ENCODE measurements around the gene B4GALNT4.

Gene B4GALNT4

GRCh38 chr11:379205-380094 is 10.2 kb downstream of the B4GALNT4 start:
- POLR2A ChIA-PET: no interaction called here
- CTCF ChIA-PET: no interaction called here
- no peak for TF ChIP-seq FOXM1 (IDR thresholded peaks at IDR 0.05; ENCODE audit: borderline replicate concordance)
- no peak for TF ChIP-seq SUZ12 (IDR thresholded peaks at IDR 0.05)
- no peak for TF ChIP-seq LEF1 (IDR thresholded peaks at IDR 0.05; ENCODE audit: borderline replicate concordance)
- no peak for TF ChIP-seq FOXA1 (IDR thresholded peaks at IDR 0.05)
- TF ChIP-seq HDGF (IDR thresholded peaks at IDR 0.05; ENCODE audit: borderline replicate concordance): no peak
- TF ChIP-seq ELF4 (IDR thresholded peaks at IDR 0.05): no peak
- TF ChIP-seq L3MBTL2 (conservative IDR thresholded peaks at IDR 0.05): no peak
- TF ChIP-seq SP1 (IDR thresholded peaks at IDR 0.05): no peak
- no peak for TF ChIP-seq ARNT (IDR thresholded peaks at IDR 0.05)
- no peak for TF ChIP-seq CTBP1 (IDR thresholded peaks at IDR 0.05; ENCODE audit: borderline replicate concordance)
- no peak for TF ChIP-seq ZNF384 (IDR thresholded peaks at IDR 0.05)
- TF ChIP-seq NFRKB (IDR thresholded peaks at IDR 0.05): no peak
- DNase-seq (ENCODE audit: extremely low spot score): no peak

- TF ChIP-seq ARNT (IDR thresholded peaks at IDR 0.05): no peak
- TF ChIP-seq SP1 (IDR thresholded peaks at IDR 0.05): no peak
- TF ChIP-seq NFRKB (IDR thresholded peaks at IDR 0.05): no peak
- no peak for TF ChIP-seq ZNF384 (IDR thresholded peaks at IDR 0.05)
- DNase-seq (ENCODE audit: extremely low spot score): no peak
- ChIA-PET CTCF (no interaction called here), POLR2A (no interaction called here)
Observed at GRCh38 chr11:380095-380480, 10.8 kb downstream of the B4GALNT4 start.

- CTCF ChIA-PET: no interaction called here
- DNase-seq (ENCODE audit: extremely low spot score): no peak
- TF ChIP-seq SP1 (IDR thresholded peaks at IDR 0.05): no peak
- no peak for TF ChIP-seq NFRKB (IDR thresholded peaks at IDR 0.05)
- TF ChIP-seq ELF4 (IDR thresholded peaks at IDR 0.05): no peak
- TF ChIP-seq CTBP1 (IDR thresholded peaks at IDR 0.05; ENCODE audit: borderline replicate concordance): no peak
- POLR2A ChIA-PET: no interaction called here
Observed at GRCh38 chr11:380491-380890, 11.2 kb downstream of the B4GALNT4 start.

- no peak for DNase-seq (ENCODE audit: extremely low spot score)
- ChIA-PET POLR2A (no interaction called here), CTCF (no interaction called here)
- TF ChIP-seq HDGF (IDR thresholded peaks at IDR 0.05; ENCODE audit: borderline replicate concordance): no peak
- no peak for TF ChIP-seq TARDBP (IDR thresholded peaks at IDR 0.05)
- no peak for TF ChIP-seq FOXA1 (IDR thresholded peaks at IDR 0.05)
- TF ChIP-seq ELF4 (IDR thresholded peaks at IDR 0.05): no peak
- no peak for TF ChIP-seq FOXK2 (IDR thresholded peaks at IDR 0.05)
- no peak for TF ChIP-seq SP1 (IDR thresholded peaks at IDR 0.05)
- TF ChIP-seq LEF1 (IDR thresholded peaks at IDR 0.05; ENCODE audit: borderline replicate concordance): no peak
- TF ChIP-seq ZNF384 (IDR thresholded peaks at IDR 0.05): no peak
- no peak for TF ChIP-seq CTBP1 (IDR thresholded peaks at IDR 0.05; ENCODE audit: borderline replicate concordance)
- TF ChIP-seq L3MBTL2 (conservative IDR thresholded peaks at IDR 0.05): no peak
- TF ChIP-seq ARNT (IDR thresholded peaks at IDR 0.05): no peak
- TF ChIP-seq FOXM1 (IDR thresholded peaks at IDR 0.05; ENCODE audit: borderline replicate concordance): no peak
- no peak for TF ChIP-seq BHLHE40 (IDR thresholded peaks at IDR 0.05; ENCODE audit: borderline replicate concordance)
Observed at GRCh38 chr11:380996-381395, 11.7 kb downstream of the B4GALNT4 start.

- CTCF ChIA-PET: no interaction called here
- no peak for DNase-seq (ENCODE audit: extremely low spot score)
- no peak for TF ChIP-seq FOXM1 (IDR thresholded peaks at IDR 0.05; ENCODE audit: borderline replicate concordance)
- TF ChIP-seq ELF4 (IDR thresholded peaks at IDR 0.05): no peak
- POLR2A ChIA-PET: no interaction called here
Observed at GRCh38 chr11:381501-382072, 12.3 kb downstream of the B4GALNT4 start.

GRCh38 chr11:382081-382629 is 12.9 kb downstream of the B4GALNT4 start:
- no peak for TF ChIP-seq ZNF384 (IDR thresholded peaks at IDR 0.05)
- TF ChIP-seq FOXK2 (IDR thresholded peaks at IDR 0.05): no peak
- TF ChIP-seq CTBP1 (IDR thresholded peaks at IDR 0.05; ENCODE audit: borderline replicate concordance): no peak
- no peak for TF ChIP-seq SUZ12 (IDR thresholded peaks at IDR 0.05)
- no peak for TF ChIP-seq HDGF (IDR thresholded peaks at IDR 0.05; ENCODE audit: borderline replicate concordance)
- no peak for TF ChIP-seq ELF4 (IDR thresholded peaks at IDR 0.05)
- ChIA-PET CTCF (no interaction called here), POLR2A (no interaction called here)
- DNase-seq (ENCODE audit: extremely low spot score): no peak

- no peak for DNase-seq (ENCODE audit: extremely low spot score)
- TF ChIP-seq L3MBTL2 (conservative IDR thresholded peaks at IDR 0.05) (no peak), PKNOX1 (IDR thresholded peaks at IDR 0.05) (no peak), HDGF (IDR thresholded peaks at IDR 0.05; ENCODE audit: borderline replicate concordance) (no peak), SUZ12 (IDR thresholded peaks at IDR 0.05) (no peak), FOXA1 (IDR thresholded peaks at IDR 0.05) (no peak), FOXM1 (IDR thresholded peaks at IDR 0.05; ENCODE audit: borderline replicate concordance) (no peak), BHLHE40 (IDR thresholded peaks at IDR 0.05; ENCODE audit: borderline replicate concordance) (no peak), SP1 (IDR thresholded peaks at IDR 0.05) (no peak), CTBP1 (IDR thresholded peaks at IDR 0.05; ENCODE audit: borderline replicate concordance) (no peak), TARDBP (IDR thresholded peaks at IDR 0.05) (no peak), NFRKB (IDR thresholded peaks at IDR 0.05) (no peak), ELF4 (IDR thresholded peaks at IDR 0.05) (no peak), LEF1 (IDR thresholded peaks at IDR 0.05; ENCODE audit: borderline replicate concordance) (no peak), ZNF384 (IDR thresholded peaks at IDR 0.05) (no peak)
- ChIA-PET POLR2A (no interaction called here), CTCF (no interaction called here)
Observed at GRCh38 chr11:383431-383830, 14.1 kb downstream of the B4GALNT4 start.

All from HEK293T (cell line).